T47D (cell line): ENCODE data around the gene PTRH2.

Experiments used
- DNase-seq, 2 experiments: peaks; one replicate each; pipeline versions ENCODE4 v3.0.0 to v3.0.0-alpha.2; 2011 to 2012; ENCODE audit warnings: low read depth in 1 of 2, low spot score in 1 of 2
- JUND ChIP-seq: IDR thresholded peaks from 2 replicates; pipeline ENCODE4 v1.6.1; 2012; ENCODE audit warnings: low read depth
- in situ Hi-C: cut with HindIII; loops from 2 replicates; pipeline ENCODE4 v1.10.0; 2016; ENCODE audit warnings: low sequenced_read_pairs, low pct_unique_long_range_greater_than_20kb

PTRH2 gene

DNA sequence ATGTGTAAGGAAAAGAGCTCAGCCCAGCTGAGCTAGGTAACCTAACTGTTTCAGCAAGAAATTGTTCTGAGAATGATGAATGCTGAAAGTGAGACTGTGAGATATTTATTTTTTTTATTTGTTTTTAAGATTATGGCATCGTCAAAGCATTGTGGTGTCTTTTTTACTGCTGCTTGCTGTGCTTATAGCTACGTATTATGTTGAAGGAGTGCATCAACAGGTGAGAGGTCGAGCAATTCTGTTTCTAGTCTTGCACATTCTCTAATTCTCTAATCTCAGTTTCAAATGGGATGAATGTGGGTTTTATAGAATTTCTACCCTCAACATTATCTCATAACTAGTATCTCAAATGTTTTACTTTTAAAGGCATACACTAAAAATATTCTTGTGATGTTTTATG is 30.1 kb upstream of the PTRH2 start:
- in situ Hi-C loops = no loop called here
- DNase-seq = no peak
- TF ChIP-seq JUND = no peak

DNA sequence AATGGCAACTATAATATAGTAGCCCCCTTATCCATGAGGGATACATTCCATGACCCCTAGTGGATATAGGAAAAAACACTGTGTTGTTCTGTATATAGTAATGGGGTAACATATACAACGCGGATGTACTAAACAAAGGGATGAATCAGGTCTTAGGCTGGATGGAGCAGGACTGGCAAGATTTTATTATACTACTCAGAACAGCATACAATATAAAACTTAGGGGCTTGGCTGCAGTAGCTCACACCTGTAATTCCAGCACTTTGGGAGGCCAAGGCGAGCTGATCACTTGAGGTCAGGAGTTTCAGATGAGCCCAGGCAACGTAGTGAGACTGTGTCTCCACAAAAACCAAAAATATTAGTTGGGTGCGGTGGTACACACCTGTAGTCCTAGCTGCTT is 27.0 kb upstream of the PTRH2 start:
- TF ChIP-seq JUND = no peak
- in situ Hi-C loops = no loop called here
- no peak for DNase-seq

DNA sequence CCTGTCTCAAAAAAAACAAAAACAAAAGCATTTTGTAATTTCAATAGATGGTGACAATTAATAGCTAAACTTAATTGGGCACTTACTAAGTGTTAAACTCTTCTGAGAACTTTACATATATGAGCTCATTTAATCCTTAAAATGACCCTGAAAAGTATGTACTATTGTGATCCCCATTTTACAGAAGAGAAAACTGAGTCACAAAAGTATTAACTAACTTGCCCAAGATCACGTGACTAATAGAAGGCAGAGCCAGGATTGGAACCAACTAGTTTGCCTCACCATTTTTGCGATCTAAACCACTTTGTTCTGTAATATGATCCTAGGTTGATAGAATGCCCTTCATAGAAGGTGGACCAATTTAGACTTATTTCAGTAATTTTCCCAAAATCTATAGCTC is 26.5 kb upstream of the PTRH2 start:
- DNase-seq = no peak
- in situ Hi-C loops = no loop called here
- no peak for TF ChIP-seq JUND

GRCh38 chr17:59730268-59730834 is 23.1 kb upstream of the PTRH2 start:
- no peak for TF ChIP-seq JUND
- in situ Hi-C loops = no loop called here
- no peak for DNase-seq

- in situ Hi-C loops = no loop called here
- TF ChIP-seq JUND = no peak
Measured at GRCh38 chr17:59727817-59728533, 20.7 kb upstream of the PTRH2 start.

DNA sequence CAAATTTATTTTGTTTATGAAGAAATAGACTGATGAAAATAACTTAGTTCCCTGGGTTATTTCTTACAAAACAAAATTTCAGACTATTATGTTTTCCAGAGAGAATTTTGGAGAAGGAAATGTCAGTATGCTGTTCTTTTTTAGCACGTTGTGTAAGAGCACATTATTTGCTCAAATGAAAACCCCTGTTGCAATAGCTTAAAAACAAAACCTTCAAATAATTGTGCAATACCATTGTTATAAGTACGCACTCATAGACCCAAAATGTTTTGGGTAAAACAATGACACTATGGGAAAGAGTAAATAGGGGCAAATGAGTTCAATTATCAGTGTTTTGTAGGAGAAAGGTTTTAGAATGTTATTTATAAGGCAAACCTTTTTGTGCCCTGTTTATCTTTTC is 18.5 kb upstream of the PTRH2 start:
- no peak for TF ChIP-seq JUND
- in situ Hi-C loops = no loop called here
- no peak for DNase-seq

More at GRCh38 chr17:59727817-59728533, 20.7 kb upstream of the PTRH2 start:
- no peak for DNase-seq

DNA sequence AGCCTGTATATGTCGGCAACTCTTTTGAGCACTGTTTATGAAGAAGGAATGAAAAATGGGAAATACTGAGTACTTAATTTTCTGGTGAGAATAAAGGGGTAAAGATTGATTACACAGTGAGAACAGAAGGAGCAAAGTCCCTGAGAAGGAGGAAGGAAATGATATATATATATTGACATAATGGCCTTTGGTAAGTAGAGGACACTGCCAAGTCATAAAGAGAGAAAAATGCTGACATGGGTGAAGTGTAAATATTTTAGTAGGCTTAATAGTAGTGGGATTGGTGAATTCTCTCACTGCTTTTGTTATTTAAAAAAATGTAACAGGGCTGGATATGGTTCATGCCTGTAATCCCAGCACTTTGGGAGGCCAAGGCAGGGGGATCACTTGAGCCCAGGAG is 16.4 kb upstream of the PTRH2 start:
- TF ChIP-seq JUND = no peak
- in situ Hi-C loops = no loop called here
- DNase-seq = no peak

DNA sequence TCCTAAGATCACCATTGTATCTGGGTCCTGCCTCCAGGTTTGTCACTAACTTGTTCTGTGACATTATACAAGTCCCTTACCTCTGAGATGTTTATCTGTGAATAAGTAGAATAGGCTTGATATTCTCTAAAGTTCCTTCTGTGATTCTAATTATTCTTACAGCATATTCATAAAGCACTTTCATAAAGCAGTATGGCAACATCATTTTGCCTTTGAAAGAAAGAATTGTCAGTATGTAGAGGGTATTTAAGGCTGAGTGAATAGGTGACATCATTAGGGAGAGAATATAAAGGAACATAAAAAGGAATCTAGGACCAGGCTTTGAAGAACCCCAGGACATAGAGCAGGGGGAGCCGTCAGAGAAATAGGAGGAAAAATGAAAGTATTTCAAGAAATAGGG is 15.8 kb upstream of the PTRH2 start:
- in situ Hi-C loops = no loop called here
- DNase-seq = no peak
- no peak for TF ChIP-seq JUND

- DNase-seq = no peak
- in situ Hi-C loops = no loop called here
- no peak for TF ChIP-seq JUND
Measured at GRCh38 chr17:59722623-59723022, 15.4 kb upstream of the PTRH2 start.

DNA sequence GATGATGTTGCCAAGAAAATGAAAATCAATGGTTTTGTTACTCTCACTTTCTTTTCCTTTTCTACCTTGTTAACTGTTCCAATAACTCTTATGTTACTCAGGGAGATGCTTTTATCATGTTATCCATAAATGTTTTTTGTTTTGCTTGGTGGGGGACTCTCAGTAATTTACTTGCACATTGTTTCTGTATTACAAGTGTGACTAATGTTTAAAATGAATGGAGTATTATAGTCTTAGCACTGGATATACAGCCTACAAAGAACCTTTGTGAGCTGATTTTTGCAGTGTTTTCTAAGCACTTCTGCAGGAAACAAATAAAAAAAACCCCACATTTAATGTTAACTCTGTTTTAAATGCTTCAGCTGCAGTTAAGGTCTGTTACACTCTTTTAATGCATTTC is 12.3 kb upstream of the PTRH2 start:
- in situ Hi-C loops = no loop called here
- DNase-seq = no peak
- no peak for TF ChIP-seq JUND

- in situ Hi-C loops = no loop called here
- DNase-seq = no peak
- no peak for TF ChIP-seq JUND
Measured at GRCh38 chr17:59716427-59716826, 9.2 kb upstream of the PTRH2 start.

GRCh38 chr17:59714255-59714654 is 7.0 kb upstream of the PTRH2 start:
- in situ Hi-C loops = no loop called here
- no peak for DNase-seq
- TF ChIP-seq JUND = no peak

DNA sequence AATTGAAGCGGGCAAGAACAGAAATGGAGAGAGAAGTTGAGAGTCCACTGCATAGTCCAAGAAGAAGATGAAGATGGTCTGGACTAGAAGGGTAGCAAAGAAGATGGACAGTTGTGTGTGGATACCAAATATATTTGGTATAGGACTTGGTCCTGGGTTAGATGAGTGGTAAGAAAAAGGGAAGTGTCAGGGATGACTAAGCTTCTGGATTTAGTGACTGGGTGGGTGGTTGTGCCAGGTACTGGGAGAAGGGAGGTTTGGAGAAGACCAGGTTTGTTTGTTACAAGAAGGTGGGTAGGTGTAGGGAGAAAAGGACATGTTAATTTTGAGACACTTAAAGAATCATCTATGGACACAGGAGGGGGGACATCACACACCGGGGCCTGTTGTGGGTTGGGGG is 5.6 kb upstream of the PTRH2 start:
- in situ Hi-C loops = no loop called here
- no peak for TF ChIP-seq JUND
- DNase-seq = no peak

DNA sequence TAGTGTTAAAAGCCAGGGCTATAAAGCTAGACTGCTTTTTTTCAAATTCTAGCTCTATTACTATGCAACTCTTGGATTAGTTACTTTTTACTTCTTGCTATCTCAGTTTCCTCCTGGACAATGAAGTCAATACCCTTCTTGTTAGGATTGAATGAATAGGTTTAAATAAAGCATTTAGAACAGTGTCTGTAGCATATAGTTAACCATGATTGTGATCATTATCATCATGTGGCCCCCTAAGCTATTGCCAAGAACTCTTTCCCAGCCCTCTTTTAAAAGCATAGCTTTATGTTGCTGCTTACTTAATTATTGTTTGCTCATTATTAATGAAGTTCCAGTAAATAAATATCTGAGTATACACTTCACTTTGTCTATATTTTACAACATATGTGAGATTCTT is 4.7 kb upstream of the PTRH2 start:
- no peak for TF ChIP-seq JUND

More for the DNA sequence above, 4.7 kb upstream of the PTRH2 start:
- in situ Hi-C loops = no loop called here
- no peak for DNase-seq
